Upper lobe of left lung (tissue), 6 donors: Measurements from ENCODE around the gene APOB. TPM values are rescaled to one million over a fixed set of nuclear protein-coding genes. Genes with fewer than 3 reads are reported as not detected.

Experiments
- ATAC-seq, 2 donors: fragments of 200-7000 bp; cut with Tn5 transposase; one replicate each; pipeline ENCODE4 v1.9.1; 2022; ENCODE audit warnings: mild to moderate bottlenecking in 2 of 2, moderate library complexity in 2 of 2; ENCODE audit not compliant: low FRiP score in 2 of 2
- DNase-seq, 2 donors: peaks; one replicate each; pipeline ENCODE4 v3.0.0-alpha.2; 2019 to 2020
- H3K27ac ChIP-seq, 4 donors: fragments of 200-600 bp; sonication (generic); one replicate each; pipeline ENCODE4 v1.5.1; 2016 to 2019
- H3K27me3 ChIP-seq, 4 donors: fragments of 200-600 bp; sonication (generic); one replicate each; pipeline ENCODE4 v1.5.1; 2017 to 2019
- H3K36me3 ChIP-seq, 4 donors: fragments of 200-600 bp; sonication (generic); one replicate each; pipeline ENCODE4 v1.5.1; 2016 to 2019
- H3K4me1 ChIP-seq, 4 donors: fragments of 200-600 bp; sonication (generic); one replicate each; pipeline ENCODE4 v1.5.1; 2018 to 2019
- H3K4me3 ChIP-seq, 4 donors: fragments of 200-600 bp; sonication (generic); one replicate each; pipeline ENCODE4 v1.5.1; 2017 to 2019; ENCODE audit warnings: mild to moderate bottlenecking in 2 of 4, moderate library complexity in 1 of 4
- H3K9me3 ChIP-seq, 4 donors: fragments of 200-600 bp; sonication (generic); one replicate each; pipeline ENCODE4 v1.5.1; 2018 to 2019
- EP300 ChIP-seq, 4 donors: sonication (generic); formaldehyde crosslinking; IDR thresholded peaks; one replicate each; pipeline ENCODE4 v1.5.1; 2017; ENCODE audit warnings: antibody characterized with exemption in 4 of 4, control low read depth in 2 of 4
- POLR2A ChIP-seq, 4 donors: fragments of 450-650 bp; IDR thresholded peaks; one replicate each; pipeline ENCODE4 v1.5.1; 2016 to 2017; ENCODE audit warnings: antibody characterized with exemption in 4 of 4, mild to moderate bottlenecking in 2 of 4
- POLR2AphosphoS5 ChIP-seq, 2 donors: sonication (generic); formaldehyde crosslinking; IDR thresholded peaks; one replicate each; pipeline ENCODE4 v1.5.1; 2017; ENCODE audit warnings: antibody characterized with exemption in 2 of 2
- WGBS, 2 donors: methylation state at CpG; one replicate each; pipeline ENCODE4 v1.1.5; 2017 to 2018; 5-methylcytosine and 5-hydroxymethylcytosine counted together
- total RNA-seq, 6 donors: library from RNA; depleted of rRNA in 4 of 6; stranded (reverse); fragments of >200 nt in 4 of 6; gene quantifications; one replicate each; pipeline versions ENCODE4 v1.1.0 to v1.2.1, GENCODE V29; 2016 to 2021
- TF ChIP-seq, protein P1 (sequence below), 6 experiments: fragments of 450-650 bp in 4 of 6; fragments of 200-600 bp in 2 of 6; sonication (generic) in 2 of 6; IDR thresholded peaks; one replicate each; pipeline ENCODE4 v1.5.1; 2016 to 2019; ENCODE audit warnings: antibody characterized with exemption in 6 of 6
- donor health status: DM: no; HTN: no; CAD: no; lungs with moderate emphysema.
- donor health status: DM: no; HTN: yes; CAD: no; lungs with severe emphysema.

APOB gene
- total RNA-seq, 6 donors from 2014 or later: under 0.01 to 2.1 (median 0.60) TPM

DNA sequence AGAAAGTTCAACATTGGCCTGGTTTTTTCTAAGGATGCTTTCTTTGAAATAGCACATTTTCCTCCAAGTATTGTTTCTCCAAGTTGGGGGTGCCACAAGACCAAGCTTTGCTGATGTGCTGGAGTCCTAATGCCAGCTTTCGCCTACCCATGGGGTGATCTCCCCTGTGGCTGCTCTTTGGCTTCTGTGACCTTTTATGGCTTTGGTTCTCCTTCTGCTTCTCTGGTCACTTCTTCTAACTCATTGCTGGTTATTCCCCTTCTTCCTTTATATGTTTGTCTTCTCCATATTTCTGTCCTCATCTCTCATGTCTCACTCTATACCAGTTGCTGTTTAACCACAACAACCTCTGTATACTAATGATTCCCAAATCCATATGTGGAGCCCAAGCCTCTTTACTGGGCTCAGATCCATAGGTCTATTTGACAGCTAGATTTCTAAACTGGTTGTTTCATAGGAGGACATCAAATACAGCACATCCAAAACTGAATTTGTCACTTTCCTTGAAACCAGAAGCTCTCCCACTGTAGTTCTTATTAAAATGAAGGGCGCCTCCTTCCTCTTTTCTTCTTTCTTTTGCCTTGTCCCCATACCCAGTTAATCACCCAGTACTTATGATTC is 23.1 kb downstream of the APOB start:
- no peaks in the 10 kb centered on the region for H3K27me3 ChIP-seq
- TF ChIP-seq POLR2A (IDR thresholded peaks at IDR 0.05): no peak
- TF ChIP-seq, protein P1, sequence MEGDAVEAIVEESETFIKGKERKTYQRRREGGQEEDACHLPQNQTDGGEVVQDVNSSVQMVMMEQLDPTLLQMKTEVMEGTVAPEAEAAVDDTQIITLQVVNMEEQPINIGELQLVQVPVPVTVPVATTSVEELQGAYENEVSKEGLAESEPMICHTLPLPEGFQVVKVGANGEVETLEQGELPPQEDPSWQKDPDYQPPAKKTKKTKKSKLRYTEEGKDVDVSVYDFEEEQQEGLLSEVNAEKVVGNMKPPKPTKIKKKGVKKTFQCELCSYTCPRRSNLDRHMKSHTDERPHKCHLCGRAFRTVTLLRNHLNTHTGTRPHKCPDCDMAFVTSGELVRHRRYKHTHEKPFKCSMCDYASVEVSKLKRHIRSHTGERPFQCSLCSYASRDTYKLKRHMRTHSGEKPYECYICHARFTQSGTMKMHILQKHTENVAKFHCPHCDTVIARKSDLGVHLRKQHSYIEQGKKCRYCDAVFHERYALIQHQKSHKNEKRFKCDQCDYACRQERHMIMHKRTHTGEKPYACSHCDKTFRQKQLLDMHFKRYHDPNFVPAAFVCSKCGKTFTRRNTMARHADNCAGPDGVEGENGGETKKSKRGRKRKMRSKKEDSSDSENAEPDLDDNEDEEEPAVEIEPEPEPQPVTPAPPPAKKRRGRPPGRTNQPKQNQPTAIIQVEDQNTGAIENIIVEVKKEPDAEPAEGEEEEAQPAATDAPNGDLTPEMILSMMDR (IDR thresholded peaks at IDR 0.05): no peak
- TF ChIP-seq POLR2AphosphoS5 (IDR thresholded peaks at IDR 0.05): no peak
- TF ChIP-seq EP300 (IDR thresholded peaks at IDR 0.05): no peak
- no peaks in the 10 kb centered on the region for H3K9me3 ChIP-seq
- H3K27ac ChIP-seq: no peak overlapping the region
- WGBS, 2 donors: 89 to 96% methylated on average over 2 of the region's 2 CpGs
- H3K4me3 ChIP-seq: no peak overlapping the region
- no peak for ATAC-seq
- H3K36me3 ChIP-seq: no peaks in the 10 kb centered on the region
- no peaks in the 10 kb centered on the region for H3K4me1 ChIP-seq
- no peak for DNase-seq

GRCh38 chr2:21020031-21020667 is 23.7 kb downstream of the APOB start:
- Histone ChIP-seq H3K27me3 (no peaks in the 10 kb centered on the region), H3K4me3 (no peak overlapping the region), H3K36me3 (no peaks in the 10 kb centered on the region), H3K27ac (no peak overlapping the region), H3K9me3 (no peaks in the 10 kb centered on the region), H3K4me1 (no peaks in the 10 kb centered on the region)
- TF ChIP-seq EP300 (IDR thresholded peaks at IDR 0.05): no peak
- no peak for TF ChIP-seq POLR2AphosphoS5 (IDR thresholded peaks at IDR 0.05)
- TF ChIP-seq, protein P1 (IDR thresholded peaks at IDR 0.05): no peak
- TF ChIP-seq POLR2A (IDR thresholded peaks at IDR 0.05): no peak
- ATAC-seq: no peak
- DNase-seq: no peak
- WGBS, 2 donors: 89 to 99% methylated on average over 3 of the region's 3 CpGs

DNA sequence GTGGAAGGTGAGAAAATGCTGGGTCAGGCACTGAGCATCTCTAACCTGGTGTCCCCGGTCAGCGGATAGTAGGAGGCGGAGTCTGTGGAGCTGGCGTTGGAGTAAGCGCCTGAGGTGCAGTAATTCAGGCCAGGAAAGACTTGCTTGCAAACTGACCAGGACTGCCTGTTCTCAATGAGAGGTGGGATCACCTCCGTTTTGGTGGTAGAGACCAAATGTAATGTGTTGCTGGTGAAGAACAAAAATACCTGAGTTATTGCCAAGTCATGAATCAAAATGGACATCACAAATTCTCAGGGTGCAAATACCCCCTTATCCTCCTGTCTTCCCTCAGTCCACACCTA is 24.2 kb downstream of the APOB start:
- H3K27me3 ChIP-seq: no peaks in the 10 kb centered on the region
- no peak for ATAC-seq
- no peak for DNase-seq
- H3K9me3 ChIP-seq: no peaks in the 10 kb centered on the region
- no peaks in the 10 kb centered on the region for H3K4me1 ChIP-seq
- WGBS, 2 donors: 87 to 91% methylated on average over 4 to 6 of the region's 6 CpGs
- no peak for TF ChIP-seq POLR2A (IDR thresholded peaks at IDR 0.05)
- no peak for TF ChIP-seq POLR2AphosphoS5 (IDR thresholded peaks at IDR 0.05)
- no peak for TF ChIP-seq EP300 (IDR thresholded peaks at IDR 0.05)
- TF ChIP-seq, protein P1 (IDR thresholded peaks at IDR 0.05): no peak
- no peak overlapping the region for H3K4me3 ChIP-seq
- no peak overlapping the region for H3K27ac ChIP-seq
- no peaks in the 10 kb centered on the region for H3K36me3 ChIP-seq

DNA sequence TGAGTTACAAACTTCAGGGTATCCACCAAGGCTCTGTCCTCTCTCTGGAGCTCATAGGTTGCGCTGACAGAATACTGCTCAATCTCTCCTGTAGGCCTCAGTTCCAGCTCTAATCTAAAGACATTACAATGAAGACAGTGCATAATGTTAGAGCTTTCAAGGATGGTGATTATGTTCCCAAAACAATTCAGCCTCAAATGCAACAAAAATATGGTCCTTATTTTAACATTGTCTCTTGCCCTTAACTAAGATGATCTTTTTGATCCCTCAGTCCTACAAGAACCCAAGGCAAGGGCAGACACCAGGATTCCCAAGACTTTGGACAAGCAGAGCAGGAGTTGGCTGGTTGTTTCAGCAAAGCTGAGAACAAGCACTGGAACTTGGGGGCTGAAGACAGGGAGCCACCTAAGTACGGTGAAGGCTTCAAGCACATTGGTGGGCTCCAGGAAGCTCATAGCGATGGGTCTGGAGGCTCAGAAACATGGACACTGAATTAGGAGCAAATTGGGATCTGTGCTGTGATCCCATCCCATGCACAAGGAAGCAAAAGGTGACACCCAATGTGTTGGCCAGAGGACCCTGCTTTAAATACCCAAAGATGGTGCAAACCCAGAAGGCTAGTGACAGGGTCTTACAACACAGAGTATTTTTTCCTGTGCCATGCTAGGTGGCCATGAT is 24.7 kb downstream of the APOB start:
- TF ChIP-seq EP300 (IDR thresholded peaks at IDR 0.05): no peak
- TF ChIP-seq POLR2AphosphoS5 (IDR thresholded peaks at IDR 0.05): no peak
- TF ChIP-seq, protein P1 (IDR thresholded peaks at IDR 0.05): no peak
- no peak for TF ChIP-seq POLR2A (IDR thresholded peaks at IDR 0.05)
- Histone ChIP-seq H3K9me3 (no peaks in the 10 kb centered on the region), H3K4me1 (no peaks in the 10 kb centered on the region), H3K27me3 (no peaks in the 10 kb centered on the region), H3K27ac (no peak overlapping the region), H3K36me3 (no peaks in the 10 kb centered on the region), H3K4me3 (no peak overlapping the region)
- ATAC-seq (no peak), DNase-seq (no peak)
- WGBS, 2 donors: 94 to 97% methylated on average over 3 of the region's 3 CpGs
